NCI-H446 treated with DMSO at 0.1 percent for 48 hours (cell line): Measurements from ENCODE around the gene CENPX.
"Not testable (repeated sequence)": the region's sequence is repeated elsewhere in the genome, so short reads cannot be mapped to it uniquely, and the experiment has no call there.

Experiments used
- DNase-seq: peaks from one replicate; lab custom pipeline; 2025; lab: John Stamatoyannopoulos, UW

Gene CENPX

GRCh38 chr17:82039695-82040299 lies 17.1 kb upstream of the CENPX start:
- no peak for DNase-seq

- DNase-seq, result not testable (repeated sequence)
Measured at GRCh38 chr17:82038796-82039409, 16.2 kb upstream of the CENPX start.

GRCh38 chr17:82037889-82038195 lies 15.2 kb upstream of the CENPX start:
- DNase-seq, result no peak

DNA sequence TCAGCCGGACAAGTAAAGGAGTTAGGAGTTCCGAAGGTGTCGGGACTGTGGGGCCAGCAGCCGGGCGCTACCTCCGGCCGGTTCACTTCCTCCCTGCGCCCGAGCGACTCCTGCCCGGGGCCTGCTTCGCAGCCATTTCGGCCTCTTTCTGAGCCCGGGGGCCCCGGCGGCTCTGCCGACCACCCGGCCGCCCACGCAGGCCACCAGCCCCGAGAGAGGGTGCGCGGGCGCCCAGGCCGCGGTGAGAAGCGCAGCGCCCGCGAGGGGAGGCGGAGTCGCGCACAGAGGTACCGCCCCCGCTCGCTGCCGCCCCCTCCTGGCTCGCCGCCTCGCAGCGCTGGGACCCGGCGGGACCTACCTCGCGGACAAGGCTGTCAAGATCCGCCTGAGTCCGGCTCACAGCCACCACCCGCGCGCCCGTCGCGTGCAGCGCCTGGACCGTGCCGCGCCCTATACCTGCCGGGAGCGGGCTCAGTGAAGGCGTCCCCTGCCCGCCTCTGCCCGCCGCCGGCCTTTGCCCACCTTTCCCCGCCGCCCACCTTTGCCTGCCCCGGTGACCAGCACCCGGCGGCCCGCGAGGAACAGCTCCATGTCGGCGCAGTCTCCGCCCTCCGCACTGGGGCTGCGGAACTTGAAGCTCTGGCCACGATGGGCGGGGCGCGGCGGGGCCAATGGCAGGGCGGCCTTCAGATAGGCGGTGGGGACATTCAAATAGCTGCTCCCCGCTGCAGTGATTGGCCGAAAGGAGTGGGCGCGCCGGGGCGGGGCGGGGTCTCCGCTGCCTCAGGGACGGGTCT lies 14.6 kb upstream of the CENPX start, which contains the start of gene DCXR:
Gene DCXR (minus strand): TSS at position 606 of the 797 bp plus-strand sequence. CDS start 15 bp downstream, at position 591.
- DNase-seq, result peak; percentile 95

DNA sequence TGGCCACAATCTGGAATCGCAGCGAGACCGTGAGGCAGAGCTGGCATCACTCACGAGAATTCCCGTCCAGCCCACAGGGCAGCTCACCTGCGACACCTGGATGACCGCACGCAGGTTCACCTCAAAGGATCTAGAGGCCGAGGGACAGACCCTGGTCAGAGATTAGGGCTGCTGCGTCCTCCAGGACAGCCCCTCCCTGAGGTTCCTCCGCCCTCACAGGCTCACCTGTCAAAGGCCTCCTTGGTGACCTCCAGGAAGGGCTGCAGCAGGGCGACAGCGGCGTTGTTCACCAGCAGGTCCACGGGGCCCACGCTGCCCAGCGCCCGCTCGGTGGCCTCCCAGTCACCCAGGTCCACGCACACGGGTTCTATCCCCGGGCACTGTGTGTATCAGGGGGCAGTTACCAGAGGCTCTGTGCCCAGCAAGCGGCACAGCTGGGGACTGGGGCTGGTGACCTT lies 14.0 kb upstream of the CENPX start:
- DNase-seq, result no peak

- no peak for DNase-seq
Measured at GRCh38 chr17:82035956-82036633, 13.4 kb upstream of the CENPX start.

DNA sequence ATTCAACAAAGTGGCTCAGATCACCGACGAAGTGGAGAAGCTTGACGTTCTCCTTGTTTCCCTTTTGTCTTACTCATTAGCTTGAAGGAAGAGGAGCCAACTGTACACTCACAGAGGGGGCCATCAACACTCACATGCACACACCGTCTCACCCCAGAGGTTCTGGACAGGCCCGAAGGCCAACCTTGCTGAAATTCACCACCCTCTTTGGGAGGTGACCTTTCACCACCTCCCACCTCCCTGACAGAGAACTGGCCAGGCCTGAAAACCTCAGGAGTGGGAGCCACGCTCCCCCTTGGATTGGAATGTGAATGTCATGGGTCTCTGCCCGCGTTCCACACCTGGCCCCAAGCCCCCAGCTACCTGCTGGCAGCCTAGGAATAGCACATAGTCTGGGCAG lies 12.8 kb upstream of the CENPX start:
- no peak for DNase-seq

DNA sequence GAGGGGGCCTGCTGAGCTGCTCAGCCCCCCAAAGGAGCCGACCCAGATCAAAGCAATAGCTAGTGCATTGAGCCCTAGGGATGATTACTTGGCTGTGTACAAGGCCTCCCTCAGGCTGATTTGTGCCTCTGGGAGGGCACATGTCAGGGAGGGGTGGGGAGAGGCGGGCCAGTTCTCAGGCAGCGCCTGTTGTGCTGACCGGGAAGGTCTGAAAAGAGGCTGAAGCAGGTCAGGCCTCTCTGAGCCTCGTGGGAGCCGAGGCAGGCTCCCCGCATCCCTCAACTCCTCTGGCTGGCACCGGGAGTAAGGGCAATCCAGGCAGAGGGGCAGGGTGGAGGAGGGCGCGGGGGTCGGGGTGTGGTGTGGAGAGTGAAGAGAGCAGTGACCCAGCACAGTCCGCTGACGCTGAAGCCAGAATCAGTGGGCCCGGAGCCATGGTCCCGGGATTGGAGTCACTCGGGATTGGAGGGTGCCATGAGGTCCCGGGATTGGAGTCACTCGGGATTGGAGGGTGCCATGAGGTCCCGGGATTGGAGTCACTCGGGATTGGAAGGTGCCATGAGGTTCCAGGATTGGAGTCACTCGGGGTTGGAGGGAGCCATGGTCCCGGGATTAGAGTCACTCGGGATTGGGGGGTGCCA lies 11.8 kb upstream of the CENPX start:
- no peak for DNase-seq

DNA sequence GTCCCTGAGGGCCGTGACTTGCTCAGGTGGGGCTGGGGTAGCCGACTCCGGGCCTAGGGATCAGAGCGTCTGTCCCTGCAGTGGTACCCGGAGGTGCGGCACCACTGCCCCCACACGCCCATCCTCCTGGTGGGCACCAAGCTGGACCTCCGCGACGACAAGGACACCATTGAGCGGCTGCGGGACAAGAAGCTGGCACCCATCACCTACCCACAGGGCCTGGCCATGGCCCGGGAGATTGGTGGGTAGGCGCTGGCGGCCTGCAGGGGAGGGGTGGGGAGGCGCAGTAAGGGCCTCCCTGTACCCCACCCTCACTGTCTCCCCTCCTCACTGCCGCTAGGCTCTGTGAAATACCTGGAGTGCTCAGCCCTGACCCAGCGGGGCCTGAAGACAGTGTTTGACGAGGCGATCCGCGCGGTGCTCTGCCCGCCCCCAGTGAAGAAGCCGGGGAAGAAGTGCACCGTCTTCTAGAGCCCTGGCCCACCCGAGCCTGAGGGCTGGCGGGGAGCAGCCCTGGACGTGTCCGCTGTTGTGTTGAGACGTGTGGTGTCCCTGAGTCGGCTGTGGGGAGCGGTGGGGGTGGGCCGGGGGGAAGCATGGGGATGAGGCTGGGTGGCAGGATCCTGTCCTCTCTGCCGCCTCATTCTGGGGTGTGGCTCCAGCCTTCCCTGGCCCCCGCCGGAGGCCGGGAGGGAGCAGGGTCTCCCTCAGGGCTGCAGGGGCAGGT lies 10.8 kb upstream of the CENPX start:
- no peak for DNase-seq

- DNase-seq, result no peak
Measured at GRCh38 chr17:82031885-82032627, 9.4 kb upstream of the CENPX start.

DNA sequence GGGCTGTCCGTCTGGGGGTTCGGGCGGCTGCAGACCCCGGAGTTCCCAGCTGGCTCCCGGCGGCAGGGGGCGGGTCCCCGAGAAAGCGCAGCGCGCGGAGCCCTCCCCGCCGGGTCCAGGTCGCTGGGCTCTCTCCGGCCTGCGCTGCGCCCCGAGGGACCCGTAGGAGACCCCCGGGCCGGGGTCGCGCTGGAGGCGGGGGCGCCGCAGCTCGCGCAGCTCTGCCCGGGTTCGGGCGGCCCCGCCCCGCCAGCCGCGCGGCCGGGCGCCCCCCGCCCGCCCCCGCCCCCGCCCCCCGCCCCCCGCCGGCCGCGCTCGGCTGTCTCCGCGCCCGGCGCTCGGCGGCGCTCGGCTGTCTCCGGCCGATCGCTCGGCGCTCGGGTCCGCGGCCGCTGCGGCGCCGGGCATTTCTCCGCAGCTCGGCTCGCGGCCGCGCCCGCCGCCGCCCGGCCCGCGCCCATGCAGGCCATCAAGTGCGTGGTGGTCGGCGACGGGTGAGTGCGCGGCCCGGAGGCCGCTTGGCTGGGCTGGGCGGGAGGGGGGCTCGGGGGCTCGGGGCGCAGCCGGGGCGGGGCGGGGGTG lies 8.7 kb upstream of the CENPX start, which contains the start of gene RAC3:
Gene RAC3 (plus strand): TSS at position 376 of the 582 bp plus-strand sequence. CDS start 84 bp downstream, at position 460.
- DNase-seq, result no peak

DNA sequence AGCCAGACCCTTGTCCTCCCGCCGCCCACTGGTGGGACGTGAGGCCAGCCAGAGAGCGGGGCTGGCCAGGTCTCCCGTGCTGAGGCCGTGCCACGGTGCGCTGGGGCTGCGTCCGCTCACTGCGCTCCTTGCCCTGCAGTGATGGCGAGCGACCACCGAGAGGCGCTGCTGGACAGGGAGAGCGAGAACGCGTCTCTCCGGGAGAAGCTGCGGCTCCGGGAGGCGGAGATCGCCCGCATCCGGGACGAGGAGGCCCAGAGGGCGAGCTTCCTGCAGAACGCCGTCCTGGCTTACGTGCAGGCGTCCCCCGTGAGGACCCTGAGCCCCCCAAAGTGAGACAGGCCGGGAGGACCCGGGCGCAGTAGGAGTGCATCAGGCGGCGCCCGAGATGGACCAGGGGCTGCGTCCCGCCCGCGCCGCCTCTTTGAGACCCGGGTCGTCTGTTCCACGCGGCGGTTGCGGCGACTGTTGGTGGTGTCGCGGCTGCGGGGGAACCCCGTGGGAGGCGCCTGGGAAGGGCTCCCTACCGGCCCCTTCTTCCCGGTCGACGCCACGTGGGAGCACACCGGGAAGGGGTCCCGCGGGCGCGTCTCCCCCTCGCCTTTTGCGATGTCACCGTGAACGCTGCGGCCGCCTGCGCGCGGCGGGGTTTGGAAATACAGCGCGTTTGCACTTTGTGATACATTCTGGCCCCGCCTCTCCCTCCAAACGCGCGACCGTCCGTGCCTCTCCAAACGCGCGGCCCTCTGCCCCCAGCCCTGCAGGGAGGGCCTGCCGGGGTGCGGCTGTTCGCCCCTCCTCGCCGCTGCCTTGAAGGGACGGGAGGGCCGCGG lies 8.0 kb upstream of the CENPX start:
- DNase-seq, result peak; percentile 28

- DNase-seq, result no peak
Measured at GRCh38 chr17:82029990-82030469, 7.4 kb upstream of the CENPX start.

DNA sequence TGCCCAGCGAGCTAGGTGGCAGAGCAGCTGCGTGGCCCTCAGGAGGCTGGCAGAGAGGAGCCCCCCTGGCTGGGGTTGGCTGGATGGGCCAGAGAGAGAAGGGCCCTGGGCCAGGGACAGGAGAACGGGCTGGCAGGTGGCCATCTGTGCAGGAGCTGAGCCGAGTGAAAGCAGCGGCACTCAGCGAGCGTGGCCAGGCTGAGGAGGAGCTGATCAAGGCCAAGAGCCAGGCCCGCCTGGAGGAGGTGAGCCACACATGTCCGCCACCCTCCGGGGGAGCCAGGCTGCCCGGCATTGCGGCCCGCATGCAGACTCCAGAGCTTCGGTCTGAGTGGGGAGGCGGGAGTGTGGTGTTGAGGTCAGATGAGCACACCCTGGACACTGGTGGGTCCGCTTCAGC lies 6.7 kb upstream of the CENPX start:
- DNase-seq, result peak; percentile 73

GRCh38 chr17:82028966-82029365 lies 6.3 kb upstream of the CENPX start:
- no peak for DNase-seq

DNA sequence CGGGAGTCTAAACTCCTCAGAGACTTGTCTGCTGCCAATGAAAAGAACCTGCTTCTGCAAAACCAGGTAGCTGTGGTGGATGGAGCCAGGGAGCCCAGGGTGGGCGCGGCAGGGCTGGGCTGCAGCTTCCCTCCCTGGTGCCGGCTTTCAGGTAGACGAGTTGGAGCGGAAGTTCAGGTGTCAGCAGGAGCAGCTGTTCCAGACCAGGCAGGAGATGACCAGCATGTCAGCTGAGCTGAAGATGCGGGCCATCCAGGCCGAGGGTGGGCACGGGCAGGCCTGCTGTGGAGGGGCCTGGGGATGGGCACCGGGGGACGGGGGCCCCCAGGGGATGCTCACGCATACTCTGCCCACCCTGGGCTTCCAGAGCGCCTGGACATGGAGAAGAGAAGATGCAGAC lies 5.6 kb upstream of the CENPX start:
- no peak for DNase-seq

- no peak for DNase-seq
Measured at GRCh38 chr17:82025401-82026107, 2.9 kb upstream of the CENPX start.

DNA sequence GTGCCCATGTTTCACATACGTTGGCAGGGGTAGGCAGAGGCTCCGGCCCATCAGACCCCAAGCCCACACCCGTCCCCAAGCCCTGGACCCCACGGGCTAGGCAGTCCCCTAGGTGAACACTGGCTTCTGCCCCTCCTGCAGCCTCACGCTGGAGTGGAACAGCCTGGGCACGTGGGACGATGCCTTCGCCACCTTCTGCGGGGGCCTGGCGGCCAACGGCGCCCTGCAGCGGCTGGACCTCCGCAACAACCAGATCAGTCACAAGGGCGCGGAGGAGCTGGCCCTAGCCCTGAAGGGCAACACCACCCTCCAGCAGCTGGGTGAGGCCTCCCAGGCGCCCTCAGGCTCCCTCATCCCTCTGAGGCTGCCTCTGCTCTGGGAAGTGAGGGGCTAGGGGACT lies 2.2 kb upstream of the CENPX start:
- DNase-seq, result no peak
